Liver (tissue), 9 donors: ENCODE measurements around the gene FGD2. TPM values are rescaled to one million over a fixed set of nuclear protein-coding genes. Genes with fewer than 3 reads are reported as not detected.

Source experiments
- DNase-seq: peaks from one replicate; pipeline ENCODE4 v3.0.0-alpha.2; 2017; ENCODE audit warnings: low spot score
- H3K27ac ChIP-seq, 2 donors: one replicate each; pipeline ENCODE4 v1.7.0; 2013; ENCODE audit warnings: inconsistent platforms in 2 of 2, low read length in 2 of 2, control low read depth in 1 of 2, low read depth in 1 of 2, mild to moderate bottlenecking in 1 of 2
- H3K27me3 ChIP-seq, 4 donors: one replicate each; pipeline versions ENCODE4 v1.6.1 to v1.7.0; 2013; ENCODE audit warnings: low read length in 3 of 4, inconsistent platforms in 1 of 4, mild to moderate bottlenecking in 1 of 4, moderate library complexity in 1 of 4; ENCODE audit not compliant: control insufficient read depth in 4 of 4, insufficient read depth in 4 of 4
- H3K36me3 ChIP-seq, 4 donors: one replicate each; pipeline versions ENCODE4 v1.6.1 to v1.7.0; 2013; ENCODE audit warnings: low read length in 3 of 4, mild to moderate bottlenecking in 3 of 4, low read depth in 1 of 4, moderate library complexity in 1 of 4; ENCODE audit not compliant: control insufficient read depth in 4 of 4, insufficient read depth in 3 of 4
- H3K4me1 ChIP-seq, 4 donors: one replicate each; pipeline versions ENCODE4 v1.6.1 to v1.7.0; 2013; ENCODE audit warnings: low read length in 3 of 4, mild to moderate bottlenecking in 3 of 4, moderate library complexity in 1 of 4; ENCODE audit not compliant: control insufficient read depth in 4 of 4, insufficient read depth in 4 of 4
- H3K4me3 ChIP-seq, 3 donors: one replicate each; pipeline versions ENCODE4 v1.6.1 to v1.7.0; 2013; ENCODE audit warnings: low read length in 3 of 3, control low read depth in 1 of 3, low read depth in 1 of 3, mild to moderate bottlenecking in 1 of 3
- H3K9ac ChIP-seq, 2 donors: one replicate each; pipeline ENCODE4 v1.7.0; 2013; ENCODE audit warnings: low read length in 2 of 2, mild to moderate bottlenecking in 2 of 2, moderate library complexity in 2 of 2, control low read depth in 1 of 2, low read depth in 1 of 2
- H3K9me3 ChIP-seq, 4 donors: one replicate each; pipeline versions ENCODE4 v1.6.1 to v1.7.0; 2013; ENCODE audit warnings: low read length in 3 of 4; ENCODE audit not compliant: control insufficient read depth in 4 of 4
- EGR1 ChIP-seq, 2 donors: IDR thresholded peaks; 2 replicates each; pipeline ENCODE4 v1.6.1; 2016 to 2018; ENCODE audit warnings: antibody characterized with exemption in 2 of 2, low read depth in 2 of 2
- HNF4A ChIP-seq, 2 donors: conservative IDR thresholded peaks; 2 replicates each; pipeline ENCODE4 v1.6.1; 2016; ENCODE audit warnings: antibody characterized with exemption in 2 of 2, mild to moderate bottlenecking in 2 of 2
- JUND ChIP-seq, 2 donors: IDR thresholded peaks; 2 replicates each; pipeline ENCODE4 v1.6.1; 2016; ENCODE audit warnings: antibody characterized with exemption in 2 of 2
- SP1 ChIP-seq: IDR thresholded peaks from 2 replicates; pipeline ENCODE4 v1.6.1; 2018; ENCODE audit warnings: antibody characterized with exemption, mild to moderate bottlenecking
- TAF1 ChIP-seq: conservative IDR thresholded peaks from 2 replicates; pipeline ENCODE4 v1.6.1; 2016; ENCODE audit warnings: antibody characterized with exemption, mild to moderate bottlenecking
- WGBS: extraction: QIAGEN DNeasy Blood & Tissue Kit; methylation state at CpG from one replicate; pipeline ENCODE4 v1.1.7; 2013; 5-methylcytosine and 5-hydroxymethylcytosine counted together
- polyA plus RNA-seq, 2 donors: library from polyadenylated mRNA; stranded (reverse) in 1 of 2; unstranded in 1 of 2; fragments of 200-250 nt in 1 of 2; fragments of >200 nt in 1 of 2; fragmentation: Nextera tagmentation in 1 of 2; extraction: Ambion mirVana in 1 of 2; gene quantifications; one replicate each; pipeline versions ENCODE4 v1.2.1 to v1.2.3, GENCODE V29; 2013 to 2015
- total RNA-seq, 2 donors: library from RNA; depleted of rRNA; stranded (reverse); fragments of >200 nt; gene quantifications; one replicate each; pipeline ENCODE4 v1.2.3, GENCODE V29; 2014
- TF ChIP-seq, protein P1 (sequence below): IDR thresholded peaks from 2 replicates; pipeline ENCODE4 v1.6.1; 2016; ENCODE audit warnings: antibody characterized with exemption
- TF ChIP-seq, protein P2 (sequence below): IDR thresholded peaks from 2 replicates; pipeline ENCODE4 v1.6.1; 2016; ENCODE audit warnings: antibody characterized with exemption, mild to moderate bottlenecking
- TF ChIP-seq, protein P3 (sequence below): IDR thresholded peaks from 2 replicates; pipeline ENCODE4 v1.6.1; 2016; ENCODE audit warnings: antibody characterized with exemption
- TF ChIP-seq, protein P4 (sequence below): fragments of 150-350 bp; IDR thresholded peaks from 2 replicates; pipeline ENCODE4 v1.5.1; 2017; ENCODE audit warnings: improper control_type of control experiment, low read depth, low read length; ENCODE audit not compliant: missing input control
- donor health status: healthy.
- donor health status: healthy.
- donor health status: healthy.
- donor health status: healthy.
- donor health status: healthy.

The FGD2 gene
- total and polyA plus RNA-seq, 4 donors: 4.6 to 24.4 (median 9.1) TPM

DNA sequence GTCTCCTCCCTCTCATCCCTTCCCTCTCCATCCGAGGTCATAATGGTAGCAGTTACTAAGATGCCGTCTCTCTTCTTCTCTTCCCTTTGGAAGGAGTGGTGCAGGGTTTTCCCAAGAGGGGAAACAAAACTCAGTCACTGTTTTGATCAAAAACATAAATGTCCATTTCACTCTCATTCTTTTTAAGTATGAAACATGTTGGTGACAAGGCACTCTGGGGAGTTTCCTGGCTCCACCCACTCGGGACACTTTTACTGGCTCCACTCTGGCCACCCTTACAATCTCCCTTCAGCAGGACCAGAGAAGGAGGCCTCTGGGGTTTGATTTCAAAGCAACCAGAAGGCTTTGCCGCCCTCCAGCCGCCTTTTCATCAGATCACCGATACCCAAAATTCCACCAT lies 57.0 kb downstream of the FGD2 start:
- no peaks in the 10 kb centered on the region for H3K9me3 ChIP-seq
- 89% methylated on average over 6 of the region's 6 CpGs for WGBS
- H3K9ac ChIP-seq: no peak overlapping the region
- DNase-seq: no peak
- no peak overlapping the region for H3K4me3 ChIP-seq
- H3K27ac ChIP-seq: no peak overlapping the region
- H3K36me3 ChIP-seq: no peaks in the 10 kb centered on the region
- H3K27me3 ChIP-seq: no peaks in the 10 kb centered on the region
- TF ChIP-seq, protein P1, sequence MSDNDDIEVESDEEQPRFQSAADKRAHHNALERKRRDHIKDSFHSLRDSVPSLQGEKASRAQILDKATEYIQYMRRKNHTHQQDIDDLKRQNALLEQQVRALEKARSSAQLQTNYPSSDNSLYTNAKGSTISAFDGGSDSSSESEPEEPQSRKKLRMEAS: no peak
- TF ChIP-seq, protein P2, sequence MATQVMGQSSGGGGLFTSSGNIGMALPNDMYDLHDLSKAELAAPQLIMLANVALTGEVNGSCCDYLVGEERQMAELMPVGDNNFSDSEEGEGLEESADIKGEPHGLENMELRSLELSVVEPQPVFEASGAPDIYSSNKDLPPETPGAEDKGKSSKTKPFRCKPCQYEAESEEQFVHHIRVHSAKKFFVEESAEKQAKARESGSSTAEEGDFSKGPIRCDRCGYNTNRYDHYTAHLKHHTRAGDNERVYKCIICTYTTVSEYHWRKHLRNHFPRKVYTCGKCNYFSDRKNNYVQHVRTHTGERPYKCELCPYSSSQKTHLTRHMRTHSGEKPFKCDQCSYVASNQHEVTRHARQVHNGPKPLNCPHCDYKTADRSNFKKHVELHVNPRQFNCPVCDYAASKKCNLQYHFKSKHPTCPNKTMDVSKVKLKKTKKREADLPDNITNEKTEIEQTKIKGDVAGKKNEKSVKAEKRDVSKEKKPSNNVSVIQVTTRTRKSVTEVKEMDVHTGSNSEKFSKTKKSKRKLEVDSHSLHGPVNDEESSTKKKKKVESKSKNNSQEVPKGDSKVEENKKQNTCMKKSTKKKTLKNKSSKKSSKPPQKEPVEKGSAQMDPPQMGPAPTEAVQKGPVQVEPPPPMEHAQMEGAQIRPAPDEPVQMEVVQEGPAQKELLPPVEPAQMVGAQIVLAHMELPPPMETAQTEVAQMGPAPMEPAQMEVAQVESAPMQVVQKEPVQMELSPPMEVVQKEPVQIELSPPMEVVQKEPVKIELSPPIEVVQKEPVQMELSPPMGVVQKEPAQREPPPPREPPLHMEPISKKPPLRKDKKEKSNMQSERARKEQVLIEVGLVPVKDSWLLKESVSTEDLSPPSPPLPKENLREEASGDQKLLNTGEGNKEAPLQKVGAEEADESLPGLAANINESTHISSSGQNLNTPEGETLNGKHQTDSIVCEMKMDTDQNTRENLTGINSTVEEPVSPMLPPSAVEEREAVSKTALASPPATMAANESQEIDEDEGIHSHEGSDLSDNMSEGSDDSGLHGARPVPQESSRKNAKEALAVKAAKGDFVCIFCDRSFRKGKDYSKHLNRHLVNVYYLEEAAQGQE: no peak
- TF ChIP-seq JUND (IDR thresholded peaks at IDR 0.05) (no peak), TAF1 (no peak)
- peaks cover 12 to 22% (median 18%) of the 10 kb centered on the region in 4 donors for H3K4me1 ChIP-seq

DNA sequence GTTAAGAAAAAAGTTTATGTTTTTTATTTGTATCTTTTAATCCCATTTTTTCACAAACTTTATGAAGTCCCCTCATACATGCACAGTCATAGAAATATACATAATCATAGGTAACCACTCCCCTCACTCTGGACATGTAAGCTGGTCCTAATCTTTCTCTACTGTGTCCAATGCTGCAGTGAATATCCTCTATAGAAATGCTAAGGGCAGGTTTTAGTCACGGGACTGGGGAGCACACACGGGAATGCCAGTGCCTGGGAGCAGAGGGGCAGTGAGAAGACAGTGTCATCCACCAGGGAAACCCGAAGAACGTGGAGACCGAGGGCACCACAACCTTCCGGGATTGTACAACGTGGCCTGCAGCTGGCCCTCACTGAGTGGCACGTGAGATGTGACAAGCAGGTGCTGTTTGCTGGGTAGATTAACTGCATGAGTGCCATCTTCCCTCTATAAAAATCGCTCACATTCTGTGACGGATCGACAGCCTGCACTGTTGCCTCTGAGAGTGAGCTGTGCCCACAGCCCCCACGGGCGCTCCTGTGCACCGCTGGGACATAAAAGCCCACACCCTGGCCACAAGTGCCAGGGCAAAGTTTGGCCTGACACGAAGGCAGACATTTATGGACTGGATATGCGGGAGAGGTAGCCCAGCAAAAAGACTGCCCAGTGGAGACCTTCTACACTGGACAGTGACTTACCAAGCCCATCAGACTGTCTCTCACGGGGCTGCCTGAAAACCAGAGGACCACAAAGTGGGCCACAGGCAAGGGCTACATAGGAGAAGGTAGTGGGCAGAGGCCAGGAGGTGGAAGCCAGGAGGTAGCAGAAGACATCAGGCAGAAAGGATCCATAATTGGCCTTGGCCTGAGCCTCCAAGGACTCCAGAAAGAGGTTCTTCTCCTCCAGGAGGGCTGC lies 63.2 kb downstream of the FGD2 start:
- DNase-seq: no peak
- Histone ChIP-seq H3K27ac (no peak overlapping the region), H3K9me3 (no peaks in the 10 kb centered on the region), H3K4me3 (no peak overlapping the region), H3K4me1 (peaks cover 0 to 4% (median 1%) of the 10 kb centered on the region in 4 donors), H3K9ac (no peak overlapping the region), H3K27me3 (no peaks in the 10 kb centered on the region), H3K36me3 (no peaks in the 10 kb centered on the region)
- TF ChIP-seq HNF4A (conservative IDR thresholded peaks at IDR 0.05) (no peak), SP1 (no peak), JUND (IDR thresholded peaks at IDR 0.05) (no peak), EGR1 (IDR thresholded peaks at IDR 0.05; ENCODE audit: low read depth in 2 of 2) (no peak)
- TF ChIP-seq, protein P3, sequence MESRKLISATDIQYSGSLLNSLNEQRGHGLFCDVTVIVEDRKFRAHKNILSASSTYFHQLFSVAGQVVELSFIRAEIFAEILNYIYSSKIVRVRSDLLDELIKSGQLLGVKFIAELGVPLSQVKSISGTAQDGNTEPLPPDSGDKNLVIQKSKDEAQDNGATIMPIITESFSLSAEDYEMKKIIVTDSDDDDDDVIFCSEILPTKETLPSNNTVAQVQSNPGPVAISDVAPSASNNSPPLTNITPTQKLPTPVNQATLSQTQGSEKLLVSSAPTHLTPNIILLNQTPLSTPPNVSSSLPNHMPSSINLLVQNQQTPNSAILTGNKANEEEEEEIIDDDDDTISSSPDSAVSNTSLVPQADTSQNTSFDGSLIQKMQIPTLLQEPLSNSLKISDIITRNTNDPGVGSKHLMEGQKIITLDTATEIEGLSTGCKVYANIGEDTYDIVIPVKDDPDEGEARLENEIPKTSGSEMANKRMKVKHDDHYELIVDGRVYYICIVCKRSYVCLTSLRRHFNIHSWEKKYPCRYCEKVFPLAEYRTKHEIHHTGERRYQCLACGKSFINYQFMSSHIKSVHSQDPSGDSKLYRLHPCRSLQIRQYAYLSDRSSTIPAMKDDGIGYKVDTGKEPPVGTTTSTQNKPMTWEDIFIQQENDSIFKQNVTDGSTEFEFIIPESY: no peak
- TF ChIP-seq, protein P4, sequence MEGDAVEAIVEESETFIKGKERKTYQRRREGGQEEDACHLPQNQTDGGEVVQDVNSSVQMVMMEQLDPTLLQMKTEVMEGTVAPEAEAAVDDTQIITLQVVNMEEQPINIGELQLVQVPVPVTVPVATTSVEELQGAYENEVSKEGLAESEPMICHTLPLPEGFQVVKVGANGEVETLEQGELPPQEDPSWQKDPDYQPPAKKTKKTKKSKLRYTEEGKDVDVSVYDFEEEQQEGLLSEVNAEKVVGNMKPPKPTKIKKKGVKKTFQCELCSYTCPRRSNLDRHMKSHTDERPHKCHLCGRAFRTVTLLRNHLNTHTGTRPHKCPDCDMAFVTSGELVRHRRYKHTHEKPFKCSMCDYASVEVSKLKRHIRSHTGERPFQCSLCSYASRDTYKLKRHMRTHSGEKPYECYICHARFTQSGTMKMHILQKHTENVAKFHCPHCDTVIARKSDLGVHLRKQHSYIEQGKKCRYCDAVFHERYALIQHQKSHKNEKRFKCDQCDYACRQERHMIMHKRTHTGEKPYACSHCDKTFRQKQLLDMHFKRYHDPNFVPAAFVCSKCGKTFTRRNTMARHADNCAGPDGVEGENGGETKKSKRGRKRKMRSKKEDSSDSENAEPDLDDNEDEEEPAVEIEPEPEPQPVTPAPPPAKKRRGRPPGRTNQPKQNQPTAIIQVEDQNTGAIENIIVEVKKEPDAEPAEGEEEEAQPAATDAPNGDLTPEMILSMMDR: no peak
- TF ChIP-seq, protein P1: no peak
- 93% methylated on average over 17 of the region's 17 CpGs for WGBS
